ENCODE measurements around the gene ITFG2.

The ITFG2 gene

DNA sequence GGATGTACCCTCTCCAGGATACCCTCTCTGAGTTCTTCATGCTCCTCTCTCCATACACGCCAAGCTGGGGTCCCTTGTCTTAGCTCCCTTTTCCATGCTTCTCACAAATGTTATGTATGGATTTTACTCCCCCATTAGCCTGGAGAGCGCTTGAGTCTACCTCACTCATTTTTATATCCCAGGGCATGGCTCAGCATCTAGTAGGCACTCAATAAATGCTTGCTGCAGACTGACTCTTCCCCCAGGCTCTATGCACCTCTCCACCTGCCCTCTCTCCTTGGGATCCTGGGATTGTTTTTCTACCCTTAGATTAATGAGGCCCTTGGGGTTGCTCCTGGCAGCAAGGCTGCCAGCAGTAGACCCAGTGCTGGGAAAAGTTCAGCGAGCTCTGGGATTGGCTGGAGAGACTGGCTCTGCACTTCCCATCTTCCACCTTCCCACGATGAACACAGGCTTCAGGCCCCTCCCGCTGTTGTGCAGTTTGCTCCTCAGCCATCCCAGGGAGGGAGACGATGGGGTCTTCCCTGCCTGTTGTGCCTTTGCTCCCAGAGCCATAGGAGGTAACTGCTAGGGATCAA is 20.2 kb downstream of the ITFG2 start:
- DNase-seq (ENCODE audit: low spot score), result no peak

DNA sequence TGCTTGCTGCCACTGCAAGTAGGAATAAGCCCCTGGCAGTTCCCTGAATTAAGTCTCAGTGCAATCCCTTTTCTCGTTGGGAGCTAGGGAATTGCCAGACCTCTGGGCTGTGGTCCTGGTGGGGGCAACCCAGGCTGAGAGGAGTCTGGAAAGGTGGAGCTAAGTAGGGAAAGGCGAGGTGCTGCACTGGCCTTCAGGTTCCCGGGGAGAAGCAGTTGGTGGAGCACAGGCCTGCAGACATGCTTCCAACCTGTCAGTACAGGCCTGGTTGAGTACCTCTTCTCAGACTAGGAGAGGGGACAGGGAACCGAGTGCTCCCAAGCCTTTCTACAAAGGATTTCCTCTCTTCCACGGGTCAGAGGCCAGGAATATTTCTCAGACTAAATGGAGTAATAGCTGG is 20.9 kb downstream of the ITFG2 start:
- DNase-seq (ENCODE audit: low spot score), result no peak

- no peak for DNase-seq (ENCODE audit: low spot score)
Observed at GRCh38 chr12:2833810-2834209, 21.3 kb downstream of the ITFG2 start.

- peak; percentile 53 for DNase-seq (ENCODE audit: low spot score)
Observed at GRCh38 chr12:2834581-2835491, 22.4 kb downstream of the ITFG2 start, which contains the start of gene NRIP2. TSS of gene NRIP2 (minus strand) at chr12:2835035. CDS start at chr12:2834983, 52 bp downstream.

DNA sequence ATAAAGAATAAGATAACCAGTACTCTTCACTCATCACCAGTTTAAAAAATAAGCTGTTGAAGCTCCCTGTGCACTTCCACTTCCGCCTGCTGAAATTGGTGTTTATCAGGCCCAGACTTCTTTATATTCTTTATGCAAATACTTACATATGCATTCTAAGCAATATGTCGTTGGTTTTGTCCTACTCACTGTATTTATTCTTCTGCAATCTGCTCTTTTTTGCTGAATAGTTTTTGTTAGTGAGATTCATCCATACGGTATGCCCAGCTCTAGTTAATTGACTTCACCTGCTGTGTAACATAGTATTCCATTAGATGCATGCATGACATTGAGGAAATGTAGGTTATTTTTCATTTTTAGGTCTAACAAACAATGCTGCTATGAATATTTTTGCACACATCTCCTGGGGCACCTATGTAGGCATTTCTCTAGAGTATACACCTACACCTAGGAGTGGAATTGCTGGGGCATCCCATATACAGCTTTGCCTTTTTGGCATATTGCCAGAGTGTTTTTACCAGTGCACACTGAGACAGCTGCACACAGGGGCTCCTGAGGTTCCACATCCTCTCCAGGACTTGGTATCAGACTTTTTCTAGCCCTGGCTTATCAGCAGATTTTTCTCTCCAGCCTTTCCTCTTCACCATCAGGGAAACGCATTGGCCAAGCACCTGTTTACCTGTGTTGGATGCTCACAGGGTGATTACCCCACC is 23.4 kb downstream of the ITFG2 start:
- no peak for DNase-seq (ENCODE audit: low spot score)

- DNase-seq (ENCODE audit: low spot score), result no peak
Observed at GRCh38 chr12:2836574-2836973, 24.1 kb downstream of the ITFG2 start.

DNA sequence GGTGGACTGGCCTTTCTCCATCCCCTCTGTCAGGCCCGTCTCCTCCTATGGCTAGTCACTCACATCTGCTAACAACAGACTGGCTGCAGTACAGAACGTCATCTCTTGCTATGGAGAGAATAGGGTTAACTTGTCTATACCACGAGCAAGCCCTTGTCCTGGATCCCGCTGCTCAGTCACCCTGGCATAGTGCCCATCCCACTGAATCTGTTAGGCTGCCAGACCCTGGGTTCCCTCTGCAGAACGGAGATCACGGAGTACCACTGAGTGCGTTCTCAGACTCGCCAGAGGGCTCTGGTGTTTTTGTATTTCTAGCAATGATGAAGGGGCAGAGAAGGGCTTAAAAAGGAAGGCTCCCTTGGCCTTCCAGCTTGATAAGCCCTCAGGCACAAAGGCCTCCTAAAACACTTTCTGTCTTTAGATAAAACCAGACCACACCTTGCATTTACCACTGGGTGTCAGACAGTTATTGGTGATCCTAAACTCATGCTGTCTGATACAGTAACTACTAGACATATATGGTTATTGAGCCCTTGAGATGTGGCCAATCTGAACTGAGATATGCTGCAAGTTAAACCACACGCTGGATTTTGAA is 28.7 kb downstream of the ITFG2 start:
- DNase-seq (ENCODE audit: low spot score), result no peak

DNA sequence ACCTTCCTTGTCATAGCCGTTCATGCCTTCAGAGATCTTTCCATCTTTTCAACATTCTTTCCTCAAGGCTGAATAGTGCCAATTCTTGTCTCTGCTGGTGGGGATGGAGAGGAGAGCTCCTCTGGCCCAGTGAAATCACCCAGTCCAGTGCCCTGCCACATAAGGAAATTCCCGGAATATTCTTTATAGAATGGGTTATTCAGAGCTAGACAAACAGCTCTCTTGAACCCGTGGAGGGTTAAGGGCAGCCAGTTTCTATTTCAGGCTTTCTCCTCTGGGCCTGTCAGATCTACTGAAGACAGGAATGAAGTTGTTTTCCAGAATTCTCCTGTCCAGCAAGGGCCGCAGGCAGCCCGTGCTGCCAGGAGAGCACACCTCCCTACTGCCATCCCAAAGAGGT is 30.5 kb downstream of the ITFG2 start:
- no peak for DNase-seq (ENCODE audit: low spot score)

DNA sequence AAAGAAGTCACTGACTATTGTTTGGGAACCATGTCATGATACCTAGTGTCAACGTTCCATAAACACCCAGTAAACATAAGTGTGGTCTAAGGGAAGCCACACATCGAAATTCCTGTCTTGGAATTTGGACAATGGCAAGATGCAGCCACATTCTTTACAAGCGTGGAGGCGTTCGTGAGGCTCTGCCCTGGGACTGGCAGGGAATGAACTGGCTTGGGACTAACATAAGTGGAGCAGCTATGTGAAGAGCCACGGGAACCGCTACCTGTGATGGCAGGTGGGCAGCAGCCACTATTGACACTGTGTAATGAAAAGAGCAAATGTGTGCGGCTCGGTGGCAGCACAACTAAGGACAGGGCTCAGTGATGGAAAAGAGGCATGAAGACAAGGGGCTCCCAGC is 32.3 kb downstream of the ITFG2 start:
- no peak for DNase-seq (ENCODE audit: low spot score)

- DNase-seq (ENCODE audit: low spot score), result peak; percentile 29
Observed at GRCh38 chr12:2845280-2845679, 32.8 kb downstream of the ITFG2 start.

DNA sequence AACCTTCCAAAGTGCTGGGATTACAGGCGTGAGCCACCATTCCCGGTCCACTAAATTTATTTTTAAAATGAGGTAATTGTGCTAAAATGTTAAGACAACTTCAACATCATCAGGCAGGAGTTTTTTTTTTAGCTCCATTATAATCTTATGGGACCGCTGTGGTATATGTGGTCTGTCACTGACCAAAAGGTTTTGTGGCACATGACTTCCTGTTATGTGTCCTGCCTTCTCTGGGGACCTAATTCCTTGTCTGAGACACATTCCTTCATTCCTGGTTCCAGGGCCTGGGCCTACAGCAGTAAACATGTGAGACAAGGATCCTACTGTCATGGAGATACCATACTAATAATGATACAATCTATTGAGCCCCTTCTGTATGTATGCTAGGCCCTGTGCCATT is 39.5 kb downstream of the ITFG2 start:
- DNase-seq (ENCODE audit: low spot score), result no peak

DNA sequence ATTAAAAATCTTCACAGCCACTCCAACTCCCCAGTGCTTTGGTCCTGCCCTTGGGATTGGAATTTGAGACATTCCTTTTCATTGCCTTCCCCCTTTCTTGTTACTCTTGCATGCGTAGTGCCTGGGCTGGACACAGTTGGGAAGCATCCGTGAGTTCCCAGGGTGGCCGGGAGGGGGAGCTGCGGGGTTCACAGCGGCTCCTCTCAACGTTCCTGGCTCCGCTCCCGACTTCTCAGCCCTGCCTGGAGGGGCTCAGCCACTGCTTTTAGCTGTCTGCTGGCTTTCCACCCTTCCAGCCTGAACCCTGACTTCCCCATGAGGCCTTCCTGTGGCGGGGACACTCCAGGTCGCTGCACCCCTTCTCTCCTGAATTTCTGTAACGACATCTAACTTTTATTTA is 41.2 kb downstream of the ITFG2 start:
- peak; percentile 96 for DNase-seq (ENCODE audit: low spot score)

DNA sequence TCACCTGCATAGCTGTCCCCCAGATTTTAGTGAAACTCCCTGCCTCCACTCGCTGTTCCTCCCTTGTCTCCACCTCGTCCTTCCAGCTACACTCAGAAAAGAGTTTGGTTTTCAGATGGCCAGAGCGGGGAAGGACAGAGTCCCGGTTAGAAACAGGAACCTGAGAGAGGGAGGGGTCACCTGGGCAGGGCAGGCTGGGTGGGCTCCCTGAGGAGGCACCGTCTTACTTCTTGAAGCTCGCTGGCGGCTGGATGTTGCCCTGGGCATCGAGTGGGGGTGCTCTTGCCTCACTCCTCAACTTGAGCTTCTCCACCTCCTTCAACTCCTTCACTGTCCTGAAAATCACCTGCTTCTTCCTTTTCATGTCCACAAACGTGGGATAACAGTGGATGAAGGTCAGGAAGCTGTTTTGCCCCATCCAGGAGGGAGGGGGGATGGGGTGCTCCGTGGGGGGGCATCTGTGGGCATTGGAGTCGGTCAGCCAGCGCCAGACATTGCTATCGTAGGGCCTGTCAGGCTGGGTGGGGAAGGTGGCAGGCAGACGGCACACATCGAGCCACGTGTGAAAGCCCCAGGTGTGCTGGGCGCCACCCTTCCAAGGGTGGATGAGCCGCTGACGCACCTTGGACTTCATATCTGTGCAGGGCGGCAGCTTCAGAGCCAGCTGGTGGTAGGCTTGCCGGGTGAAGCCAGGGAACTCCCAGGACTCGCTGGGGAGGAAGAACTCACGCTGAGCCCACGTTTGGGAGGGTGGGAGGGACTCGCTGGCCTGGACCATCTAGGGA is 42.4 kb downstream of the ITFG2 start:
- no peak for DNase-seq (ENCODE audit: low spot score)

GRCh38 chr12:2855546-2855945 is 43.1 kb downstream of the ITFG2 start:
- DNase-seq (ENCODE audit: low spot score), result no peak

- DNase-seq (ENCODE audit: low spot score), result no peak
Observed at GRCh38 chr12:2856051-2856450, 43.6 kb downstream of the ITFG2 start.

DNA sequence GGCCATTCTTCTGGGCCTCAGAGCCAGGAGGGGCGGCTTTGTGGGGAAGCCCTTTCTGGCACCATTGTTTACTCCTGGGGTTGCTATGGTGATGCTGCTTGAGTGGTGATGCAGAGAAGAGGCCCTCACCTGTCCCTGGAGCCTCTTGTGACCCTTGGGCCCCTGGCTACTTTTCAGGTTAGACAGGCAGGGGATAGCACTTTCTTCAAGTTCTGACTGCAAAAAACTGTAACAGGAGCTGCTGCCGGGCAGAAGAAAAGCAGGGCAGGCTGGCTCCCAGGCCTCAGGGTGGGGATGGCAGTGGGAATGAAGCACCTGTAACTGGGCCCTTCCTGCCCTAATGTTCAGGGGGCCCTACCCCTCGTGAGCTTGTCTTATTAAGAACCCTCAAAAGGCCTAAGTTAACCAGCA is 44.6 kb downstream of the ITFG2 start, which contains the start of gene TEX52:
Gene TEX52 (minus strand): TSS at position 19 of the 411 bp plus-strand sequence. CDS start 13 bp downstream, at position 6.
- no peak for DNase-seq (ENCODE audit: low spot score)

DNA sequence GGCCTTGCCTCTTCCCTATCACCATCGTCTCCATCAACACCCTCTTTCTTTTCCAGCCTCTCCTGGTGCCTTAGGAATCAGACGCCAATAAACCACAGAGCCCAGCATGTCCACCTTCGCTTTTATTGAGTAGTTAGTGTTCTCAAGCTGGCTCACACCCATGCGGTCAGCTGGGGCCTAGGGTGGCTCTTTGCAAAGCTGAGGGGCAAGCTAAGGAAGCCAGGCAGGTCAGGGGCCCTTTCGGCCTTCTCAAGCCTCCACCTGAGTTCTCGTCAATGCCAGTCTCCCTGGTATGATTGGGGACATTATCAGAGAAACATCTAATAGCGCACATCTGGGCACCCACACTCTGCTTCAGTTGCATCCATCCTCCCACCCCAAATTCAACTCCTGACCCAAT is 45.1 kb downstream of the ITFG2 start:
- DNase-seq (ENCODE audit: low spot score), result no peak

- no peak for DNase-seq (ENCODE audit: low spot score)
Observed at GRCh38 chr12:2858334-2858733, 45.9 kb downstream of the ITFG2 start.

- DNase-seq (ENCODE audit: low spot score), result no peak
Observed at GRCh38 chr12:2858944-2859421, 46.5 kb downstream of the ITFG2 start.

DNA sequence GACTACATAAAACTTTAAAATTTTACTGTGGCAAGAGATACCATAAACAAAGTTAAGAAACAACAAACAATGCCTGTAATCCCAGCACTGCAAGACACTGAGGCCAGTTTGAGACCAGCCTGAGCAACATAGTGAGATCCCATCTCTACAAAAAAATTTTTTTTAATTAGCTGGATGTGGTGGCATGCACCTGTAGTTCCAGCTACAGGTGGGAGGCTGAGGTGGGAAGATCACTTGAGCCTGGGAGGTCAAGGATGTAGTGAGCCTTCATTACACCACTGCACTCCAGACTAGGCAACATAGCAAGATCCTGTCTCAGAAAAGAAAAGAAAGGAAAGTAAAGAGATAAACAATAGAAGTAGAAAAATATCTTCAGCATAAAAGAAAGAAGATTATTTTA is 47.7 kb downstream of the ITFG2 start:
- no peak for DNase-seq (ENCODE audit: low spot score)

DNA sequence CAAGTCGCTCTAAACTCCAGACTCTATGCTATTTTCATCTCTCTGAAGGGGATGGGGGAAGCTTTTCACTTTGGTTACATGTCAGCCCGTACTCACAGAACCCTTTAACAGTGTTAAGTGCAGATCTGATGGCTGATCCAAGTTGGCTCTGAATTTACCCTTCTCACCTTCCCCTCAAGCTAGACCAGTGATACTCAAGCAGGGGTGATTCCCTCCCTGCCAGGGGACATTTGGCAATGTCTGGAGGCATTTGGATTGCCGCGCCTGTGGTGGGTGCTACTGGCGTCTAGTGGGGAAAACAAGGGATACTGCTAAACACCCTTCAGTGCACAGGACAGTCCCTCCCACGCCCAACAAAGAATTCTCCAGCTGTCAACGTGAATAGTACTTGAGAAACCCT is 50.4 kb downstream of the ITFG2 start:
- no peak for DNase-seq (ENCODE audit: low spot score)

Measured in AG08395 (cell line).